CD4-positive, CD25-positive, alpha-beta regulatory T cell (primary cell): ENCODE results near the gene FAM222A. TPM values are rescaled to one million over a fixed set of nuclear protein-coding genes. Genes with fewer than 3 reads are reported as not detected.

Source experiments
- ATAC-seq, 2 donors: fragments of 150-1000 bp; cut with Tn5 transposase; one replicate each; pipeline ENCODE4 v1.10.0; 2021; ENCODE audit warnings: low read depth in 2 of 2, moderate number of reproducible peaks in 2 of 2, moderate library complexity in 1 of 2
- DNase-seq, 3 donors: peaks; one replicate each; pipeline versions ENCODE4 v3.0.0 to v3.0.0-alpha.2; 2012 to 2022; ENCODE audit warnings: mixed read lengths in 1 of 3
- H3K27ac ChIP-seq: one replicate; pipeline ENCODE4 v1.7.0; 2013; ENCODE audit warnings: mild to moderate bottlenecking, low read length; ENCODE audit not compliant: insufficient read depth, poor library complexity, severe bottlenecking
- H3K27me3 ChIP-seq: one replicate; pipeline ENCODE4 v1.7.0; 2013; ENCODE audit warnings: low read length; ENCODE audit not compliant: control insufficient read depth, insufficient read depth
- H3K36me3 ChIP-seq: one replicate; pipeline ENCODE4 v1.7.0; 2013; ENCODE audit warnings: mild to moderate bottlenecking, low read length, moderate library complexity; ENCODE audit not compliant: control insufficient read depth, insufficient read depth
- H3K4me1 ChIP-seq: 2 replicates; pipeline ENCODE4 v1.7.0; 2013; ENCODE audit warnings: mild to moderate bottlenecking, low read length; ENCODE audit not compliant: insufficient read depth, control insufficient read depth, poor library complexity, severe bottlenecking
- H3K4me3 ChIP-seq: one replicate; pipeline ENCODE4 v1.7.0; 2013; ENCODE audit warnings: low read depth, mild to moderate bottlenecking, low read length, moderate library complexity
- H3K9me3 ChIP-seq, 2 experiments: 1 replicate in 1 of 2; 2 replicates in 1 of 2; pipeline ENCODE4 v1.7.0; 2013; ENCODE audit warnings: low read length in 2 of 2, mild to moderate bottlenecking in 1 of 2, moderate library complexity in 1 of 2; ENCODE audit not compliant: control insufficient read depth in 2 of 2
- H3K27ac Mint-ChIP-seq, 3 donors: one replicate each; pipeline ENCODE4 v1.8.0; 2020 to 2022; ENCODE audit warnings: mild to moderate bottlenecking in 3 of 3, mixed read lengths in 3 of 3, moderate library complexity in 2 of 3
- H3K27me3 Mint-ChIP-seq: one replicate; pipeline ENCODE4 v1.8.0; 2022; ENCODE audit warnings: mild to moderate bottlenecking, mixed read lengths
- H3K36me3 Mint-ChIP-seq: one replicate; pipeline ENCODE4 v1.8.0; 2020; ENCODE audit warnings: mixed read lengths
- H3K4me1 Mint-ChIP-seq, 4 donors: one replicate each; pipeline ENCODE4 v1.8.0; 2020 to 2022; ENCODE audit warnings: mixed read lengths in 4 of 4, mild to moderate bottlenecking in 1 of 4
- H3K4me3 Mint-ChIP-seq, 4 donors: one replicate each; pipeline ENCODE4 v1.8.0; 2020 to 2022; ENCODE audit warnings: mild to moderate bottlenecking in 4 of 4, mixed read lengths in 4 of 4, moderate library complexity in 3 of 4
- H3K9me3 Mint-ChIP-seq, 7 donors: one replicate each; pipeline ENCODE4 v1.8.0; 2020 to 2022; ENCODE audit warnings: mixed read lengths in 7 of 7, mild to moderate bottlenecking in 3 of 7, moderate library complexity in 2 of 7
- polyA plus RNA-seq, 4 donors: library from polyadenylated mRNA; unstranded; fragments of 300-500 nt; fragmentation: Illumina TruSeq; gene quantifications; one replicate each; pipeline ENCODE4 v1.2.3, GENCODE V29; 2021
- total RNA-seq: library from RNA; stranded (reverse); gene quantifications from one replicate; pipeline ENCODE4 v1.2.3, GENCODE V29; 2022

Gene FAM222A
- total and polyA plus RNA-seq, 5 donors from 2014 or later, result 0.08 to 2.3 TPM; not detected in 3

DNA sequence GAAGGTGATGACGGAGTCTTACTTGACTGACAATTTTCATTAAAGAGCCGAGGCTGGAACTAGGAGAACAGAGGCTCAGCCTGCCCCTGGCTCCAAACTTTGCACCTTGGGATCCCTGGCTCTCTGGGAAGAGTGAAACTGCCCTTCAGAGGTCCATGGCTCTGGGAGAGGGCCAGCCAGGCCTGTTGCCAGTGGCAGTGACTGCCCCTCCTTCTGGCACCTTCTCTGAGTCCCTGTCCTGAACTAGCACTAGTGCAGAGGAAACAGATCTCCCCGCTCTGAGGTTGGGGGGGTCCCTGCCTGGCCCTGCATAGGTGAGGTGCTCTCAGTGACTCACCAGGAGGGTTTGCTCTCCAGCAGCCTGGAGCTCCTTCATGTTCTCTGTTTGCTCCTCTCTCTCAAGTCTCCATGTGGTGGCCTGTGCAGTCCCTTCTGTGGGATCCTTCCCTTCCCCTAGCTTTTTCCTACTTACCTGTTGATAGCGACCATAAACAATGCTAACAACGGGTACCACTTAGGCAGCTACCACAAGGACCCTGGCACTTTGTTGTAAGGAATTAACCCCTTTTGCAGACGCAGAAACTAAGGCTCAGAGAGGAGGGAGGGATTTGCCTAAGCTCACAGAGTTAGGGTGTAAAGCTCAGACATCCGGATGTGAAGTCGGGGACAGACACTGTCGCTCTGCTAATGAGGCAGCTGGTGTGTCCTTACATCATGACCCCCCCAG, 22.4 kb downstream of the FAM222A start:
- Histone ChIP-seq H3K36me3 (no peaks in the 10 kb centered on the region), H3K4me3 (no peak overlapping the region), H3K27ac (no peak overlapping the region), H3K9me3 (no peaks in the 10 kb centered on the region), H3K27me3 (no peaks in the 10 kb centered on the region), H3K4me1 (no peaks in the 10 kb centered on the region)
- no peaks in the 10 kb centered on the region for H3K9me3 Mint-ChIP-seq
- no peaks in the 10 kb centered on the region for H3K36me3 Mint-ChIP-seq
- DNase-seq (no peak), ATAC-seq (no peak)
- H3K27me3 Mint-ChIP-seq, result peaks cover 12% of the 10 kb centered on the region
- H3K27ac Mint-ChIP-seq, result no peak overlapping the region
- H3K4me3 Mint-ChIP-seq, result no peak overlapping the region
- H3K4me1 Mint-ChIP-seq, result peaks cover 0 to 2% (median 0%) of the 10 kb centered on the region in 4 donors

DNA sequence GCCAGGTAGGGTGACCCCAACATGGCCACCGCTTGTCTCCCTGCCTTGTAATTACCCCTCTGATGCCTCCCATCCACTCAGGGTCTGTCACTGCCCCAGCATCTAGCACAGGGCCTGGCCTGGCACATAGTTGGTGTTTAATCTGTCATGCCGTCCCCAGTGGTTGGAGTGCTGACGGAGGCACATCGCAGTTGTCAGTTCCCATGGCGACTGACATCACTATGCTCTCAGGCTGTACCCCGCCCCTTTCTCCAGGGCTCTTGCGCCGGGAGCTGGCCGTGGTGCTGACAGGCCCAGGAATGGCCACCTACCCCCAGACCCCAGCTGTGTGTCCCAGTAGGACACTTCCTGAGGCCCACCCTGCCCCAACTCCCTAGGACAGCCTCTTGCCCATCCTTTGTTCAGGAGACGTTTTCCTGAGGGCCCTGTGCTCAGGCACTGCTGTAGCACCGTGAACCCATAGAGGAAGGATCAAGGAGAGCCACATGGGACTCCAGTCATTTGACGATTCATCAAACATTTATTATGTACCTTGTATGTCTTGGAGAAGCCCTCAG, 23.0 kb downstream of the FAM222A start:
- no peaks in the 10 kb centered on the region for H3K9me3 Mint-ChIP-seq
- H3K27me3 Mint-ChIP-seq, result peaks cover 12% of the 10 kb centered on the region
- no peak overlapping the region for H3K27ac ChIP-seq
- no peak for ATAC-seq
- H3K4me1 ChIP-seq, result no peaks in the 10 kb centered on the region
- no peak overlapping the region for H3K4me3 ChIP-seq
- DNase-seq, result peak in 1 of 3 donors; percentile 26
- no peaks in the 10 kb centered on the region for H3K36me3 Mint-ChIP-seq
- no peaks in the 10 kb centered on the region for H3K36me3 ChIP-seq
- no peaks in the 10 kb centered on the region for H3K27me3 ChIP-seq
- H3K4me1 Mint-ChIP-seq, result peaks cover 0 to 2% (median 0%) of the 10 kb centered on the region in 4 donors
- peak overlapping the region in 1 of 4 donors; percentile 48 for H3K4me3 Mint-ChIP-seq
- H3K9me3 ChIP-seq, result no peaks in the 10 kb centered on the region
- no peak overlapping the region for H3K27ac Mint-ChIP-seq

DNA sequence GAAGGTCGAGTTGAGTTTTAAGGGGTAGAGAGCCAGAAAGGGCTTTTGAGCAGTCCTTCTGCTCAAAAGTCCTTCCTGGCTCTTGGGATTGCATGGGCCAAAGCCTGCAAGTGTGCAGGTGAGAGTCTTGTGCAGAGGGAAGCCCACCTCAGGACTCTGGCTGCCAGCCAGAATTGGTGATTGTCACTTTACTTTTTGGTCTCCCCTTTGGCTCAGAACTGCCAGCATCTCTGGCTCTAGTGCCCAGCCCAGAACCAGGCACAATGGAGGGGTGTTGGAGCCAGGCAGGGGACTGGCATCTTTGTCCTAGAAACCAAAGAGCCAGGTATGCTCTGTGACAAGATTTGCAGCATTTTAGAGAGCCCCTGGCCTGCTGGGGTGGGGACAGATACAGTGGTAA, 23.5 kb downstream of the FAM222A start:
- Histone ChIP-seq H3K9me3 (no peaks in the 10 kb centered on the region), H3K4me3 (no peak overlapping the region), H3K36me3 (no peaks in the 10 kb centered on the region), H3K4me1 (no peaks in the 10 kb centered on the region), H3K27me3 (no peaks in the 10 kb centered on the region), H3K27ac (no peak overlapping the region)
- ATAC-seq, result no peak
- H3K4me3 Mint-ChIP-seq, result peak overlapping the region in 1 of 4 donors; percentile 48
- no peak for DNase-seq
- H3K27me3 Mint-ChIP-seq, result peaks cover 12% of the 10 kb centered on the region
- no peaks in the 10 kb centered on the region for H3K9me3 Mint-ChIP-seq
- H3K36me3 Mint-ChIP-seq, result no peaks in the 10 kb centered on the region
- peaks cover 0 to 2% (median 0%) of the 10 kb centered on the region in 4 donors for H3K4me1 Mint-ChIP-seq
- H3K27ac Mint-ChIP-seq, result no peak overlapping the region

DNA sequence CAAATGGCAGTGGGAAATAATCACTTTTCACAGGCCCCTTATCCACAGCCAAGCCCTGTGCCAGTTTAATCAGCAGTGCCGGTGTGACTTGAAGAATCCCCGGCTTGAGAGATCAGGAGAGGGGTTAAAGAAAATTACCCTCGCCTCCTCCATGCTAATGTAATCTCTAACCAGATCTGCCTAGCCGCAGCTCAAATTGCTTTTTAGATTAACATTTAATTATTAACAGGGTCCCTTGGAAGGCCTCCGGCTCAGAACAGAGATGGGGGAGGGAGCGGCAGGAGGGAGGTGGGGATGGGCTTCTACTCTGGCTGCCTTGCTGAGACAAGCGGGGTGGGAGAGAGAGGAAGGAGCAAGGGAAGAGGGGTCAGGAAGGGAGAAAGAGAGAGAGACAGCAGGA, 24.0 kb downstream of the FAM222A start:
- Mint-ChIP-seq H3K27me3 (peaks cover 12% of the 10 kb centered on the region), H3K9me3 (no peaks in the 10 kb centered on the region), H3K36me3 (no peaks in the 10 kb centered on the region), H3K4me1 (peaks cover 0 to 2% (median 0%) of the 10 kb centered on the region in 4 donors), H3K27ac (peak overlapping the region in 1 of 3 donors; percentile 66), H3K4me3 (no peak overlapping the region)
- Histone ChIP-seq H3K9me3 (no peaks in the 10 kb centered on the region), H3K4me3 (no peak overlapping the region), H3K4me1 (no peaks in the 10 kb centered on the region), H3K36me3 (no peaks in the 10 kb centered on the region), H3K27me3 (no peaks in the 10 kb centered on the region), H3K27ac (no peak overlapping the region)
- DNase-seq, result no peak
- no peak for ATAC-seq

DNA sequence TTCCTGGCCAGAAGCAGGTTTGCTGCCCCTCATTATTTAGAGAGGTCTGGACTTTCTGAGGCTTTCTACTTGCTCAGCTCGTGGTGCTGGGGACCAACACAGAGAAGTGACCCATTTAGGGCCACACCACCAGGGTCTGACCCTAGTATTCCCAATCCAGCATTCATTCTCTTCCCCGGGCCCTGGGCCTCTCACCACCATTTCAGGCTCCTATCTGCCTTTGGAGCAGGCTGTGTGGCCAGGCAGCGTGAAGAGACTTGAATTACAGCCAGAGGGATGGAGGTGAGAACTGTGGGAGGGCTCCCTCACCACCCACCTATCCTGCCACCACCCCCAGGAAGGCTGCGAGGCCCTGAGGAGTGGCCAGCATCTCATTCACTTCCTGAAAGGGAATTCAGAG, 24.6 kb downstream of the FAM222A start:
- Mint-ChIP-seq H3K4me1 (peaks cover 0 to 2% (median 0%) of the 10 kb centered on the region in 4 donors), H3K36me3 (no peaks in the 10 kb centered on the region), H3K27me3 (peaks cover 12% of the 10 kb centered on the region), H3K27ac (no peak overlapping the region), H3K4me3 (no peak overlapping the region), H3K9me3 (no peaks in the 10 kb centered on the region)
- Histone ChIP-seq H3K4me1 (no peaks in the 10 kb centered on the region), H3K27me3 (no peaks in the 10 kb centered on the region), H3K4me3 (no peak overlapping the region), H3K9me3 (no peaks in the 10 kb centered on the region), H3K27ac (no peak overlapping the region), H3K36me3 (no peaks in the 10 kb centered on the region)
- no peak for ATAC-seq
- DNase-seq, result no peak

DNA sequence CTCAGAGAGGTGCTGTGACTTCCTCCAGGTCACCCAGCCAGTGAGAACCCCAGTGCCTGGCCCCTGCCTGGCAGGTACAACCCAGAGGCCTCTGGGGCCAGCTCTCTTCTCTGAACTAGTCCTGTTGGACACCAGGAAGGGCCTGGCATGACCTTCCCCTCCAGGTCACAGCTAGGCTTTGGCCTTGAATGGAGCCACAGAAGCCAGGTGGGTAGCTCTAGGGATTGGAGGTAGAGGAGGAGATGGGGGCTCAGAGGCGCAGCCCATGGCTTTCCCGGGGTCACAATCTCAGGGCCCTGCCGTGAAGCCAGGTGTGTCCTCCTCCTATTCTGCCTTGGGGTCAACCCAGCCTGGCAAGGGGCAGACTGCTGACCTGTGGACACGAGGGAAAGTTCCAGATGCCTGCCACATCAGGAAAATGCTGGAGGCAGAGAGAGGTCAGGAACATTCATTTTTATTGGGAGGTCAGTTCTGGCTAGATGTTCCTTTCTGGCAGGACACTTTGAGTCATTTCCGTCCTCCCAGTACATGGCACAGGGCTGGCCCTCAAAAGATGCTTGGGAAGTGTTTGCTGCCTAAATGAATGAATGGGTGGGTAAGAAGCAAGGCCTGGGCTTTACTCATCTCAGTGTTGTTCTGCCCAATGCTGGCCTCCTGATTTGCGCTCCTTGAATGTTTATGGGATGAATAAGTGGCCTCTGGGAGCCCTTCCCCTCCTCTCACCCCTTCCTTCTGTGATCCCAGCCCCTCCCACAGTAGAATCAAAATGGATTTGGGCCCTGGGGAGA, 25.4 kb downstream of the FAM222A start:
- H3K9me3 ChIP-seq, result no peaks in the 10 kb centered on the region
- no peaks in the 10 kb centered on the region for H3K4me1 ChIP-seq
- Mint-ChIP-seq H3K36me3 (no peaks in the 10 kb centered on the region), H3K27me3 (peaks cover 12% of the 10 kb centered on the region), H3K27ac (peak overlapping the region in 1 of 3 donors; percentile 76), H3K4me3 (no peak overlapping the region), H3K4me1 (peaks cover 0 to 2% (median 0%) of the 10 kb centered on the region in 4 donors), H3K9me3 (no peaks in the 10 kb centered on the region)
- no peak overlapping the region for H3K4me3 ChIP-seq
- DNase-seq, result no peak
- H3K27me3 ChIP-seq, result no peaks in the 10 kb centered on the region
- no peaks in the 10 kb centered on the region for H3K36me3 ChIP-seq
- ATAC-seq, result no peak
- no peak overlapping the region for H3K27ac ChIP-seq

DNA sequence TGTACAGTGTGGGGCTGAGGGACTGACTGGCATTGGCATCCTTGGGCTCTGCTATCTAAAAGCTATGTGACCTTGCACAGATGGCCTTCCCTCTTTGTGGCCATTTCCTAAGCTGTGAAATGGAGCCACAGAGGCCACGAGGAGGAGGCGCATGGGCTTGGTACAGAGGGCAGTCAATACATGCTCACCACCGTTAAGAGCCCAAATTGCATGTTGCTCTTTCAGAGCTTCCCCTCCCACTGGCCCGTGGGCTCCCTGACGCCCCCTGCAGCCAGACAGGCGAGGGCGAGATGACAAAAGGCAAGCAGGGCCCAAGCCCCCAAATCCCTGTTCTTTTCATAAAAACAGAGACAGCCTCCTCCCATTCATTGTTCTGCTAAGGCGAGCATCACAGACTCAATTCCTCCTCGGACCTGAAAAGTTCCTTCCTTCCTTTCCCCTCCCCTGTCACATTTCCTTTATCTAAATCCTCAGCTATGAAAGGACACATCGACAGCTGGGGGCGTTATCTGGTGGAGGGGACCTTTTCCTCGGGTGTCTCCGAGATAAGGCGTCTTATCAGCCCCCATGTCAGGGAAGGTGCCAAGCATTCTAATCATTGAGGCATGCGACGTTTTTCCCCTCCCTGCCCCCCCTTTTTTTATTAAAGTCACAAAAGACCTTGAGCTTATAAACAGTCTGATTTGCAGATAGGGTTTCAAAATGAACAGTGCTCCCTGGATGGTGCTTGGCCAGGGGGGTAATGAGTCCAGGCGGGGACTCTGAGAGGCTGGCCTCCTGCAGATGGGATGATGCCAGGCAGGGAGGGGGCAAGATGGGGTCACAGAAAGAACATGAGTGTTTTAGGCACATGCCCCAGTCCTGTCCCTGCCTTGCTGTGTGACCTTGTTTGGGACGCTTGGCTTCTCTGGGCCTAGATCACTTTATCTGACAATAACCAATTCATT, 26.4 kb downstream of the FAM222A start:
- Mint-ChIP-seq H3K27me3 (peaks cover 12% of the 10 kb centered on the region), H3K36me3 (no peaks in the 10 kb centered on the region), H3K27ac (no peak overlapping the region), H3K4me1 (peaks cover 0 to 2% (median 0%) of the 10 kb centered on the region in 4 donors), H3K9me3 (no peaks in the 10 kb centered on the region), H3K4me3 (no peak overlapping the region)
- Histone ChIP-seq H3K4me1 (no peaks in the 10 kb centered on the region), H3K36me3 (no peaks in the 10 kb centered on the region), H3K27ac (no peak overlapping the region), H3K4me3 (no peak overlapping the region), H3K27me3 (no peaks in the 10 kb centered on the region), H3K9me3 (no peaks in the 10 kb centered on the region)
- ATAC-seq, result no peak
- DNase-seq, result no peak
